ENCODE data around the gene RNF222. TPM values are rescaled to one million over a fixed set of nuclear protein-coding genes. Genes with fewer than 3 reads are reported as not detected.
A peak's percentile ranks its signal among the peaks of the same experiment; 100 is the strongest.

RNF222 gene
- total and polyA plus RNA-seq, 9 donors, result not detected

DNA sequence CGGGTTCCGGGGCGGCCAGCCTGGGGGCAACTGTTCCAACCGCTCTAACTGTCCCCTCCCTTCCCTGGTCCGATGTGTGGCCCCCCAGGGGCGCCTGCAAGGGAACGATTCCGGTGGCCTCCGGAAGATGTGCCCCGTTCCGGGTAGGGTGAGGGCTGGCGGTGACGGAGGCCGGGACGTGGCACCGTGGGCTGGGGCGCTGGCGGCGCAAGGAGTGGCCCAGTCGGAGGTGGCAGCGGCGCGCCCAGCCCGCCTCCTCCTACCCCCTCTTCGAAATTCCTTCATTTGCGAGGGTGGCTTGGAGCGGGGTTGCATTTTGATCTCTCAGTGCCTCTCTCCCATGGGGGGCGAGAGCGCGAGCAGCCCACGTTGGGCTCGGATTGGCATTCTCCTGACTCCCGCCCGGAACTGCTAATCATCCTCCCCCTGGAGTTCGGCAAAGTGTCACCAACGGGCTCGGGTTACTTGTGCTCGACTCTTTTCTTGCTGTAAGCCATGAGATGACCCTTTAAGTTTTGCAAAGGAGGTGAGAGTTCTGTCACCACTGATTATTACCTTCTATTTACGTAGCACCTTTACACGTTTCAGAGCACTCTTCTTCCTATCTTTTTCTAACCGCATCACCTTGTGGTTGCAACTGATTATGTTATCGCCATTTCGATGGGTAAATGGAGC is 38.7 kb upstream of the RNF222 start:
- 0 to 1% (median 1%) methylated on average over 37 to 43 of the region's 43 CpGs for WGBS, 3 donors
- Histone ChIP-seq H3K4me3 (peak overlapping the region; percentile 89), H3K27ac (peak overlapping the region; percentile 97 to 99), H3K27me3 (no peaks in the 10 kb centered on the region), H3K4me1 (ENCODE audit: insufficient read depth) (peaks cover 2% of the 10 kb centered on the region), H3K36me3 (no peaks in the 10 kb centered on the region), H3K9me3 (no peaks in the 10 kb centered on the region)
- intact Hi-C loops (cut with DNase I), result no loop called here
- TF ChIP-seq POLR2A (IDR thresholded peaks at IDR 0.05) (no peak), EP300 (IDR thresholded peaks at IDR 0.05) (no peak)
- TF ChIP-seq, protein P1, sequence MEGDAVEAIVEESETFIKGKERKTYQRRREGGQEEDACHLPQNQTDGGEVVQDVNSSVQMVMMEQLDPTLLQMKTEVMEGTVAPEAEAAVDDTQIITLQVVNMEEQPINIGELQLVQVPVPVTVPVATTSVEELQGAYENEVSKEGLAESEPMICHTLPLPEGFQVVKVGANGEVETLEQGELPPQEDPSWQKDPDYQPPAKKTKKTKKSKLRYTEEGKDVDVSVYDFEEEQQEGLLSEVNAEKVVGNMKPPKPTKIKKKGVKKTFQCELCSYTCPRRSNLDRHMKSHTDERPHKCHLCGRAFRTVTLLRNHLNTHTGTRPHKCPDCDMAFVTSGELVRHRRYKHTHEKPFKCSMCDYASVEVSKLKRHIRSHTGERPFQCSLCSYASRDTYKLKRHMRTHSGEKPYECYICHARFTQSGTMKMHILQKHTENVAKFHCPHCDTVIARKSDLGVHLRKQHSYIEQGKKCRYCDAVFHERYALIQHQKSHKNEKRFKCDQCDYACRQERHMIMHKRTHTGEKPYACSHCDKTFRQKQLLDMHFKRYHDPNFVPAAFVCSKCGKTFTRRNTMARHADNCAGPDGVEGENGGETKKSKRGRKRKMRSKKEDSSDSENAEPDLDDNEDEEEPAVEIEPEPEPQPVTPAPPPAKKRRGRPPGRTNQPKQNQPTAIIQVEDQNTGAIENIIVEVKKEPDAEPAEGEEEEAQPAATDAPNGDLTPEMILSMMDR (IDR thresholded peaks at IDR 0.05), result no peak
- peak in 4 of 5 donors; percentile 50 to 77 (median 67) for DNase-seq

GRCh38 chr17:8435245-8436168 is 37.9 kb upstream of the RNF222 start, which contains the start of gene NDEL1:
Gene NDEL1 (plus strand): TSS chr17:8435884. CDS start chr17:8444272, 8,388 bp downstream.
- no peaks in the 10 kb centered on the region for H3K36me3 ChIP-seq
- peak within 1 kb of the TSS; percentile 89 for H3K4me3 ChIP-seq
- 2 to 4% (median 2%) methylated on average over 43 to 68 of the region's 68 CpGs for WGBS, 3 donors
- peak; percentile 99 to 100 (median 99) for DNase-seq
- intact Hi-C loops (cut with DNase I), result no loop called here
- H3K27ac ChIP-seq, result peak within 1 kb of the TSS; percentile 97 to 99
- H3K27me3 ChIP-seq, result no peaks in the 10 kb centered on the region
- TF ChIP-seq, protein P1 (IDR thresholded peaks at IDR 0.05), result no peak
- TF ChIP-seq EP300 (IDR thresholded peaks at IDR 0.05), result peak; percentile 68
- TF ChIP-seq POLR2A (IDR thresholded peaks at IDR 0.05), result peak; percentile 98
- H3K9me3 ChIP-seq, result no peaks in the 10 kb centered on the region
- peaks cover 2% of the 10 kb centered on the region for H3K4me1 ChIP-seq (ENCODE audit: insufficient read depth)

- DNase-seq, result peak; percentile 32 to 70 (median 60)
- H3K27ac ChIP-seq, result no peak overlapping the region
- TF ChIP-seq, protein P1 (IDR thresholded peaks at IDR 0.05), result no peak
- TF ChIP-seq EP300 (IDR thresholded peaks at IDR 0.05), result no peak
- no peak for TF ChIP-seq POLR2A (IDR thresholded peaks at IDR 0.05)
- intact Hi-C loops (cut with DNase I), result no loop called here
- H3K4me3 ChIP-seq, result no peak overlapping the region
- no peaks in the 10 kb centered on the region for H3K9me3 ChIP-seq
- WGBS, 3 donors, result 33 to 39% (median 39%) methylated on average over 7 of the region's 7 CpGs
- H3K36me3 ChIP-seq, result no peaks in the 10 kb centered on the region
- no peaks in the 10 kb centered on the region for H3K27me3 ChIP-seq
- H3K4me1 ChIP-seq (ENCODE audit: insufficient read depth), result no peaks in the 10 kb centered on the region
Measured at GRCh38 chr17:8430966-8431365, 33.3 kb upstream of the RNF222 start.

DNA sequence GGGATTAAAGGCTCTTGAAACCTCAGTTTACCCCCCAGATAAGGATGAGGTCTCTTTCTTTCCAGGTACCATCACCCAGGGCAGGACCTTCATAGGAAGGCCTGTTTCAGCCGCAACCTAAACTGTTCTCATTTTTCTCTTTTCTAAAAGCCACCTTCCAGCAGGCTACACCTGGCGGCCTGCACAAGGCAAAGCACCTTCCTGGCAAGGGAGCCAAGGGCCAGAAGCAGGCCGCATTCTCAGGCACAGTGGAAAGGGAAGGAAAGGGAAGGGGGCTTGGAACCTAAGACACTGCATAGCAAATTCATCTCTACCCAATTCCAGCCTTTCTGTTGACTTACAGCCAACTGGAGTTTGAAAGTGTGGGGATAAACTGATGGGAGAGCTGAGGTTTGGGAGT is 29.2 kb upstream of the RNF222 start:
- TF ChIP-seq, protein P1 (IDR thresholded peaks at IDR 0.05), result no peak
- TF ChIP-seq POLR2A (IDR thresholded peaks at IDR 0.05), result no peak
- no peak for TF ChIP-seq EP300 (IDR thresholded peaks at IDR 0.05)
- intact Hi-C loops (cut with DNase I), result loop anchor here in 1 of 4 donors (5.0 kb wide), 1 partner anchor 55 kb away; no protein-coding TSS in a partner anchor
- Histone ChIP-seq H3K4me1 (ENCODE audit: insufficient read depth) (no peaks in the 10 kb centered on the region), H3K27ac (no peak overlapping the region), H3K36me3 (no peaks in the 10 kb centered on the region), H3K4me3 (no peak overlapping the region), H3K27me3 (no peaks in the 10 kb centered on the region), H3K9me3 (no peaks in the 10 kb centered on the region)
- 93 to 97% (median 96%) methylated on average over 3 of the region's 3 CpGs for WGBS, 3 donors
- DNase-seq, result no peak

Measured in ovary (tissue), 9 donors.